ENCODE results near the gene CPSF4L.

- TF ChIP-seq GATA1 (IDR thresholded peaks at IDR 0.05; ENCODE audit: low read depth, low read length) (no peak), POLR2A (IDR thresholded peaks at IDR 0.05; ENCODE audit: low read length) (no peak)
Observed at GRCh38 chr17:73274490-73274889, 12.8 kb upstream of the CPSF4L start.
